Coronary artery (tissue), 2 donors: Measurements from ENCODE around the gene EXO1.

ENCODE experiments used
- DNase-seq: peaks from one replicate; pipeline ENCODE4 v3.0.0-alpha.2; 2017; ENCODE audit warnings: low spot score
- H3K27ac ChIP-seq, 2 donors: fragments of 200-600 bp; sonication (generic); one replicate each; pipeline ENCODE4 v1.5.1; 2016 to 2019
- H3K4me3 ChIP-seq: fragments of 200-600 bp; sonication (generic); 2 replicates; pipeline ENCODE4 v1.5.1; 2016; ENCODE audit warnings: mild to moderate bottlenecking, moderate library complexity
- TF ChIP-seq, protein P1 (sequence below): fragments of 200-600 bp; sonication (generic); IDR thresholded peaks from one replicate; pipeline ENCODE4 v1.5.1; 2019; ENCODE audit warnings: antibody characterized with exemption

The EXO1 gene

DNA sequence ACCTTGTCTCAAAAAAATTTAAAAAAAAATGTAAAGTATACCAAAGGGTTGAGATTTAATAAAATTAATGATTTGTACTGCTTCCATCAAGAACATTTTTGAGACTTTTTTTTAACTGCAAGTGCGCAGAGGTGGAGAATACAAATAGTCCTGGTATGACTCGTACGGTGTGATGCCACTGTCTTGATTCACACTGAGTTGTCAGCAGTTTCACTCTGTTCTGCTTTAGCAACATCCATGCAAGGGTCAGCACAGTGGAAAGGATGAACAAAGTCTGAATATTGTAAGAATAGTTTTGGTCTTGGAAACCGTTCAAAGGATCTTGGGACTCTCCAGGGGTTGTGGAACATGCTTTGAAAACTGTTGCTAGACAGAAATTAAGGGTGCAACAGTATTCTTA, 40.2 kb downstream of the EXO1 start:
- H3K27ac ChIP-seq = no peak overlapping the region
- no peak overlapping the region for H3K4me3 ChIP-seq
- TF ChIP-seq, protein P1, sequence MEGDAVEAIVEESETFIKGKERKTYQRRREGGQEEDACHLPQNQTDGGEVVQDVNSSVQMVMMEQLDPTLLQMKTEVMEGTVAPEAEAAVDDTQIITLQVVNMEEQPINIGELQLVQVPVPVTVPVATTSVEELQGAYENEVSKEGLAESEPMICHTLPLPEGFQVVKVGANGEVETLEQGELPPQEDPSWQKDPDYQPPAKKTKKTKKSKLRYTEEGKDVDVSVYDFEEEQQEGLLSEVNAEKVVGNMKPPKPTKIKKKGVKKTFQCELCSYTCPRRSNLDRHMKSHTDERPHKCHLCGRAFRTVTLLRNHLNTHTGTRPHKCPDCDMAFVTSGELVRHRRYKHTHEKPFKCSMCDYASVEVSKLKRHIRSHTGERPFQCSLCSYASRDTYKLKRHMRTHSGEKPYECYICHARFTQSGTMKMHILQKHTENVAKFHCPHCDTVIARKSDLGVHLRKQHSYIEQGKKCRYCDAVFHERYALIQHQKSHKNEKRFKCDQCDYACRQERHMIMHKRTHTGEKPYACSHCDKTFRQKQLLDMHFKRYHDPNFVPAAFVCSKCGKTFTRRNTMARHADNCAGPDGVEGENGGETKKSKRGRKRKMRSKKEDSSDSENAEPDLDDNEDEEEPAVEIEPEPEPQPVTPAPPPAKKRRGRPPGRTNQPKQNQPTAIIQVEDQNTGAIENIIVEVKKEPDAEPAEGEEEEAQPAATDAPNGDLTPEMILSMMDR = no peak
- DNase-seq = no peak

DNA sequence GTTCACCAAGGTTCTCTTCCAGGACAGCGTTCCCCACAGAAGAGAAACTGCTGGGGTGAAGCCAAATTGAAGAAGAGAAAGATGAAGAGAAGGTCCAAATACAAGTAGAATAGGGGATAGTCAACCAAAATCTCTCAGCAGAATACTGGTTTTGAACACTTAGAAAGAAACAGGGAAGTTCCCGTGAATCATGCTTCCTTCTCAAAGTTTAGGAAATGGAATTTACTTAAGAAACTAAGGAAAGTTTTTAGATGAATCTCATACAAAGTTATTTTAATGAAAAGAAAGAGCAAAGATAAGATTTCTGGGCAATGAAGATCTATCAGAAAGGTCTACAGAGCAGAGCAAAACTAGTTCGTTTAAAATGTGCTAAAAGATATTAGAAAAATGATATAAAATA, 43.3 kb downstream of the EXO1 start:
- no peak overlapping the region for H3K27ac ChIP-seq
- TF ChIP-seq, protein P1 = no peak
- H3K4me3 ChIP-seq = no peak overlapping the region
- DNase-seq = no peak

DNA sequence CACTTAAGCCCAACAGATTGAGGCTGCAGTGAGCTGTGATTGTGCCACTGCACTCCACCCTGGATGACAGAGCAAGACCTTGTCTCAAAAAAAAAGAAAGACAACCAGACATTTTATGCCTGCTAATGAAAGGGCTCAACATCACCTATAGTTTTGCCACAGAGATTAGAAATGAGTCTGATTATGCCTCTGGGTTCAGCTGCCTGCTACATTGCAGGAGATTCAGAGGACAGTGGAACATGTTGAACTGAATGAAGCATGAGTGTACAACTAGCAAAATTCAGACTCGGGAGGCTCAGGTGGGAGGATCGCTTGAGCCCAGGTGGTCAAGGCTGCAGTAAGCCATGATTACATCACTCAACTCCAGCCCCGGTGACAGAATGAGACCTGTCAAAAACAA, 46.0 kb downstream of the EXO1 start:
- no peak overlapping the region for H3K4me3 ChIP-seq
- H3K27ac ChIP-seq = no peak overlapping the region
- TF ChIP-seq, protein P1 = no peak
- no peak for DNase-seq

DNA sequence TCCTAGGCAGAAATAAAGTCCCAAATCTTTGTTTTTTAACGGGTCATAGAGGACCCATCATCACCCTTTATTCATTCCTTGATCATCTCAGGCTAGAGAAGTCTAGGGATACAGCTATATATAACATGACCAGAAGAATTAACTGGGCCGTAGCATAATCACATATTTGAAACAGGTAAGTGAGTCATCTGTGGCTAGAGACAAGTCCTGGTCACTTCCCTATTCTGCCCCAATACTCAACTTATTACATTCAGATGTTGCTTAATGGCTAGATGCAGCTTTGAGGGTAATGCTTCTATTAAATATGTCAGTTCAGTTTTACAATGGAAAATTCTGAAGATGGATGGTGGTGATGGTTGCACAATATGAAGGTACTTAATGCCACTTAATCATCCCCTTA, 47.0 kb downstream of the EXO1 start:
- no peak overlapping the region for H3K4me3 ChIP-seq
- no peak overlapping the region for H3K27ac ChIP-seq
- DNase-seq = no peak
- TF ChIP-seq, protein P1 = no peak

DNA sequence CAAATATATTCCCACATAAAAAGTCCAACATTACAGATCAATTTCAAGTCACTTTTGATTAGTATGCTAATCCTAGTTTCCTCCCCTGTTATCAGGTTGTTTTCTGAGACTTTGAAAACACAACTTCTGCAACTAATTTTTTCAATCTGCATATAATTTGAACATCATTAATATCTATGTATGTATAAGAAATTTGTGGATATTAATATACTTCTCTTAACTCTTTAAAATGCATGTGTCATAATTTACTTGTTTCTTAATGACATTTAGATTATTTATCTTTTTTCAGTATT, 48.6 kb downstream of the EXO1 start:
- Histone ChIP-seq H3K27ac (no peak overlapping the region), H3K4me3 (no peak overlapping the region)
- TF ChIP-seq, protein P1 = no peak
- DNase-seq = no peak

DNA sequence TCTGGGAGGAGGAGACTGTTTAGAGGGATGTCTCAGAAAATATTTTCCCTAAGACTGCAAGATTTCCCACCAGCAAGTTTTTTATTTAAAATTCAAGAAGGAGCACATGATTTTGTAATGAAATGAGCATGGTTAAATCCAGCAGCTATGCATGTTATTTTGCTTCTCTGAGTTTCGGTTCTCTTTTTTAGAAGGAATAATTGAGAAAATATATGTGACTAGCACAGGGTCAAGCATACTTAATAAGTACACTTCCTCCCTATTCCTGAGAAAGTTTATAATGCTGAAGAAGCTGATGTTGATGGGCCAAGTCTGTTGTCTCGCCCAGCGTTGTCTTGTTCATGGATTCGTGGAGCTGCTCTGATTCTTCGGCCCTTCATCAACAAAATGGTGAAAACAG, 51.2 kb downstream of the EXO1 start:
- TF ChIP-seq, protein P1 = no peak
- H3K27ac ChIP-seq = no peak overlapping the region
- DNase-seq = no peak
- no peak overlapping the region for H3K4me3 ChIP-seq

DNA sequence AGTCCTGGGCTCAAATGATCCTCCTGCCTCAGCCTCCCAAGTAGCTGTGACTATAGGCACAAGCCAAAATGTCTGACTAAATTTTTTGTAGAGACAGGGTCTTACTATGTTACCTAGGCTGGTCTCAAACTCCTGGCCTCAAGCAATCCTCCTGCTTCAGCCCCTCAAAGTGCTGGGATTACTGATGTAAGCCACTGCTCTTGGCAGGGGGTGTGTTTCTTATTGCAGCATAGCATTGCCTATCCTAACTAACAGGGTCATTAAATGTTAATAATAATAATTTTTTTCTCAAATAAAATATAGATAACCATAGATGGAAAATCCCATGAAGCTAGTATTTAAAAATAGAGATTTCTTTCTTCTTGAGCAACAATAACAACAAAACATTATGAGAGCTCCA, 52.4 kb downstream of the EXO1 start:
- TF ChIP-seq, protein P1 = no peak
- DNase-seq = no peak
- Histone ChIP-seq H3K27ac (no peak overlapping the region), H3K4me3 (no peak overlapping the region)
